Kasumi-1 (cell line): ENCODE results near the gene KIF4A.

Source experiments
- DNase-seq, 2 experiments: peaks; one replicate each; lab custom pipeline; 2025; lab: John Stamatoyannopoulos, UW

The KIF4A gene

GRCh38 chrX:70402721-70403120 is 112.8 kb downstream of the KIF4A start:
- no peak for DNase-seq

- no peak for DNase-seq
Measured at GRCh38 chrX:70405003-70405402, 115.1 kb downstream of the KIF4A start.

GRCh38 chrX:70410921-70411320 is 121.0 kb downstream of the KIF4A start:
- DNase-seq: no peak

- no peak for DNase-seq
Measured at GRCh38 chrX:70411475-70411874, 121.6 kb downstream of the KIF4A start.

- no peak for DNase-seq
Measured at GRCh38 chrX:70421618-70422017, 131.7 kb downstream of the KIF4A start.

- DNase-seq: no peak
Measured at GRCh38 chrX:70422851-70423341, 133.0 kb downstream of the KIF4A start, which contains the start of gene GDPD2. Gene GDPD2 (plus strand): TSS chrX:70423314. CDS start chrX:70424985, 1,671 bp downstream.

GRCh38 chrX:70423936-70424675 is 134.2 kb downstream of the KIF4A start:
- DNase-seq: no peak

- DNase-seq: no peak
Measured at GRCh38 chrX:70424801-70425200, 134.9 kb downstream of the KIF4A start.

GRCh38 chrX:70426286-70427278 is 136.7 kb downstream of the KIF4A start:
- DNase-seq: no peak

GRCh38 chrX:70427365-70427764 is 137.5 kb downstream of the KIF4A start:
- no peak for DNase-seq

- no peak for DNase-seq
Measured at GRCh38 chrX:70429759-70430158, 139.9 kb downstream of the KIF4A start.

- DNase-seq: no peak
Measured at GRCh38 chrX:70432936-70433847, 143.3 kb downstream of the KIF4A start.

GRCh38 chrX:70433848-70434351 is 144.0 kb downstream of the KIF4A start:
- DNase-seq: peak; percentile 47 to 55

- peak; percentile 52 to 55 for DNase-seq
Measured at GRCh38 chrX:70434352-70434866, 144.5 kb downstream of the KIF4A start.

GRCh38 chrX:70434914-70435586 is 145.1 kb downstream of the KIF4A start:
- peak; percentile 16 to 17 for DNase-seq

GRCh38 chrX:70436343-70436742 is 146.4 kb downstream of the KIF4A start:
- no peak for DNase-seq

GRCh38 chrX:70437011-70437410 is 147.1 kb downstream of the KIF4A start:
- no peak for DNase-seq

- no peak for DNase-seq
Measured at GRCh38 chrX:70437921-70438665, 148.2 kb downstream of the KIF4A start.

GRCh38 chrX:70439016-70439415 is 149.1 kb downstream of the KIF4A start:
- peak; percentile 9 to 16 for DNase-seq

- DNase-seq: no peak
Measured at GRCh38 chrX:70442224-70442623, 152.3 kb downstream of the KIF4A start.
